Neural progenitor cell (in vitro differentiated cells): ENCODE measurements around the gene LZTS3.

Source experiments
- CTCF ChIP-seq: fragments of 200-600 bp; sonication (generic); IDR thresholded peaks from 2 replicates; pipeline ENCODE4 v1.5.1; 2017; ENCODE audit warnings: antibody characterized with exemption, mild to moderate bottlenecking
- EZH2 ChIP-seq: fragments of 200-600 bp; sonication (generic); IDR thresholded peaks from 2 replicates; pipeline ENCODE4 v1.6.1; 2017; ENCODE audit warnings: antibody characterized with exemption, mild to moderate bottlenecking, moderate library complexity
- EZH2phosphoT487 ChIP-seq: fragments of 200-600 bp; sonication (generic); IDR thresholded peaks from 2 replicates; pipeline ENCODE4 v1.6.1; 2017; ENCODE audit warnings: antibody characterized with exemption

- TF ChIP-seq EZH2phosphoT487, result no peak
- no peak for TF ChIP-seq CTCF
- no peak for TF ChIP-seq EZH2
These were observed 29.6 kb upstream of the LZTS3 start for GRCh38 chr20:3202965-3203314.
